NCI-H2227 (cell line): ENCODE results near the gene KIAA0232.
"Not testable (repeated sequence)": the region's sequence is repeated elsewhere in the genome, so short reads cannot be mapped to it uniquely, and the experiment has no call there.

Experiments
- DNase-seq: peaks from one replicate; lab custom pipeline; 2025; ENCODE audit not compliant: unreplicated experiment; lab: John Stamatoyannopoulos, UW

The KIAA0232 gene

DNA sequence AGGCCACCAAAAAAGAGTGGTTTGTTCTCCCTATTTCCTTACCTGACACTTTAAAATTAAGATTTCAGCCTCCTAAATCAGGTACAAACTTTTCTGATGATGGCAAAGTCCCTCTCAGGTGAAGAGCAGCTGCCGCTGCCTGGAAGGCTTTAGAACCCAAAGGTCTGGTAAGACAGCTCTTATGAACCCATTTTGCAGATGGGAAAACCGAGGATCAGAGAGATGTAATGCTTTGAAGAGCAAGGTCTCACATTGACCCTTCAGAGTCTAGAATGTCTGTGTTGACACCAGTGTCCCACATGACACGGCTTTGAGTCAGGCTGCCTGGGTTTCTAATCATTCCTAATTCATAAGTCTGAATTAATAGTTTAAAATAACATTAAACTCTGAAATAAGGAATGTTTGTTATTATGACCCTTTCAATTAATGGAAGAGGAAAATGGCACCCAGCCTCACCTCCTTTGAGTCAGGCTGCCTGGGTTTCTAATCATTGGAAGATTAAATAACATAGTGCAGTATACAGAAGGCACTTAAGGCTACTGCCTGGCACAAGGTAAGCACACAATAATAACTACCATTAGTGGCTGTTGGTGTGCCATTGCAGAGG, 27.9 kb upstream of the KIAA0232 start:
- no peak for DNase-seq

- DNase-seq = no peak
Measured at GRCh38 chr4:6755088-6755753, 27.3 kb upstream of the KIAA0232 start.

DNA sequence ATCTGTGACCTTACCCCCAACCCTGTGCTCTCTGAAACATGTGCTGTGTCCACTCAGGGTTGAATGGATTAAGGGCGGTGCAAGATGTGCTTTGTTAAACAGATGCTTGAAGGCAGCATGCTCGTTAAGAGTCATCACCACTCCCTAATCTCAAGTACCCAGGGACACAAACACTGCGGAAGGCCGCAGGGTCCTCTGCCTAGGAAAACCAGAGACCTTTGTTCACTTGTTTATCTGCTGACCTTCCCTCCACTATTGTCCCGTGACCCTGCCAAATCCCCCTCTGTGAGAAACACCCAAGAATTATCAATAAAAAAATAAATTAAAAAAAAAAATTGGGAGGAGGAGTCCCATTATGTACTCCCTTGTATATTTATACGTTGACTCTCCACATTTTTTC, 26.2 kb upstream of the KIAA0232 start:
- DNase-seq = not testable (repeated sequence)

GRCh38 chr4:6758728-6759127, 23.8 kb upstream of the KIAA0232 start:
- no peak for DNase-seq

DNA sequence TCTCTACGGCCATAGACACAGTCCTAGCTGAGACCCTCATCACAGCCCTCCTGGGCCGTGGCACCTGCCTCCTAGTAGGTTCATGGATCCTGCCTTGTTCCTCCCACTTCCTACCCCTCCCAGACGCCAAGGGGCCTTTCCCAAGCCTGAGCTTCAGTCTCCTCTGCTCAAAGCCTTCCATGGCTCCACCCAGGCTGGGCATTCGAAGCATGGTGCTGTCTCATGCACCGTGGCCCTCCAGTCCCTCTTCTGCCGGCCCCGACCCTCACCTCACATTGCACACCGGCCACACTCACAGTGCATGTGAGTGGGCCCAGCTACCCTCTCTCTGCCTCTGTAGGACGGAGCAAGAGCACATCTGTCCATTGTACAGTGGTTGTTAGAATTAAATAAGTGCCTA, 21.7 kb upstream of the KIAA0232 start:
- no peak for DNase-seq

DNA sequence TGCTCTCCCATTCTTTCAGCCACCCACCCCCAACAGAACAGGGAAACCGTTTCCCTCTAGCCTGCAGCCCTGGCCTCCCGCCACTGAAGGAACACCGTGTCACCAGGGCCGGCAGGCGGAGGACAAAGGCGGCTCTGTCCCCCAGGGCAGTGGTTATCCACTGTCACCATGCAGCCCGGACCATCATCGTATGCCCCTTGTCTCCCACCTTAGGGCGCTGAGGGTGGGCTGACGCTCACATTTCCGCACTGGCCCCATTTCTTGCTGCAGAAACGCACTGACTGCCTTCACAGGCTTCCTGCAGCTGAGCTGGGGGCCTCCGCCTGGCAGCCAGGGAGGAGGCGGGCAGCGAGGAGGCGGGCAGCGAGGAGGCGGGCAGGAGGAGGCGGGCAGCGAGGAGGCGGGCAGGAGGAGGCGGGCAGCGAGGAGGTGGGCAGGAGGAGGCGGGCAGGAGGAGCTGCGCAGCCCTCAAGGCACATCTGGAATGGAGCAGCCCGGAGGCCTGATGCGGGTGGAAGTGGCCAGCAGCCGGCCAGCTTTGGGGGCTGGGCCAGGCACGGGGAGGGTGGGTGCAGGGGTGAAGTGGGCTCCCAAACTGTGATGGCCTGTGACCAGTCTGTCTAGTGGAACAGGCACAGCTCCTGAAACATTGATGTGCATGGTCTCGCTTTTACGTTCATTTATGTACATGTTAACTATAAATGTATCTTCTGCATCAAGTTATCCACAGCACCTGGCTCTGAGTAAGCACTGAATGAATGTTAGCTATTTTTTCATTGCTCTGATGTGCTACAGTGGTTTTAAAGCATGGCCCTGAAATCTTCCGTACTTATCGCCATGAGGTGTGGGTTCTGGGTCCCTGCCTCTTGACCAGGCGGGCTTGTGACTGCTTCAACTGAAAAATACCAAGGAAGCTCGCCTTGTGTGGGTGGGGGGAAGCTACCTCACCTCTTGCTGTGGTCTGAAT, 20.6 kb upstream of the KIAA0232 start:
- peak; percentile 43 for DNase-seq

DNA sequence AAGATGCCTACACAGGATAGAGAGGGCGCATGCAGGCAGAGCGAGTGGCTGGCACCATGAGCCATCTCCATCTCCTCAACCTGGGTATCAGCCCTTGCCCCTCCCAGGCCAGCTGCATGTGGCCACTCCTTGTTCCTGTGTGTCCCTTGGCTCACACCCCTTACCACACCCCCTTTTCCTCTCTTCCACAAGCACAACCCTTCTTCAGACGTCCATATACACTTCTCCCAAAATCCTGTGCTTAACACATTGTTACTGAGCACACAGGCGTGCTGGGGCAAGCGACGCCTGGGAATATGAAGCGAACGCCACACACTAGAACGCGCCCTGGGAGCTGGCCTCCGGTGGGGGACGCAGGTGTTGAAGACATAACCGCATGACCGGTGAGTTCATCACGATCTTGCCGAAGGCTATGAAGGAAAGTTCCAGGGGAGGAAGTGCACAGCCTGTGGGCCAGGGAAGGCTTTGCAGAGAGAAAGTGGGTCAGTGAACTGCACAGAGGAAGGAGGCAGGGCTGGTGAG, 19.1 kb upstream of the KIAA0232 start:
- DNase-seq = no peak

GRCh38 chr4:6764976-6765620, 17.4 kb upstream of the KIAA0232 start:
- no peak for DNase-seq

- DNase-seq = no peak
Measured at GRCh38 chr4:6765703-6766102, 16.8 kb upstream of the KIAA0232 start.

DNA sequence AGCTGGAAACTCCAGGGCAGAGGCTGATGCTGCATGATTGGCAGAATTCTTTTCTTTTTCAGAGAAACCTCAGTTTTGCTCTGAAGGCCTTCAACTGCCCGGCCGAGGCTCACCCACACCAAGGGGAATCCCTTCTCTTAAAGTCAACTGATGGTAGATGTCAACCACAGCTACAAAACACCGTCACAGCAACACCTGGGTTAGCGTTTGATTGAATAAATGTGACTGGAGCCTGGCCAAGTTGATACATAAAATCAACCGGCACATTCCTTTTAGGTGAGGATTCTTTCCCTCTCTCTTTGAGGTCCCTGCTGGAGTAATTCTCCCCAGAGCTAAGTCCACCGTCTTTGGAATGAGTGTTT, 15.2 kb upstream of the KIAA0232 start:
- DNase-seq = no peak

GRCh38 chr4:6767748-6768538, 14.6 kb upstream of the KIAA0232 start:
- no peak for DNase-seq

GRCh38 chr4:6768539-6768905, 14.0 kb upstream of the KIAA0232 start:
- no peak for DNase-seq

GRCh38 chr4:6769233-6769988, 13.1 kb upstream of the KIAA0232 start:
- no peak for DNase-seq

DNA sequence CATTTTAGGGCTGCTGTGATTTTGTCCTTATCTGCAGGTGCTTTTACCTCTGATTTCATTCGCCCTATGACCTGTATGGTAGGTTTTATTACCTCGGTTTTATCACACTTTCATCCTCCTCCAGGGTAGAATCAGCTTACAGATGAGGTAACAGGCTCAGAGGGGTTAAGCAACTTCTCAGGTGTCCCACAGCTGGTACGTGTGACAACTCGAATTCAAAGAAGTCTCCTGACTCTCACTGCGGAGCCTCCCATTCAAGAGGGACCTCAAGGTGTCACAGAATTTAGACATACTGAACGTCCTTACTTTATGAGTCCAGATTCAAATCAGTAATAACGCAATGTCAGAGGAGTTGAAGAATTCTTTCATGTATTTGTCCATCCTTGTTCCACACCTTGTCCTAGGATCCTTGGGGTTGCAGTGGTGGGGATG, 12.5 kb upstream of the KIAA0232 start:
- no peak for DNase-seq

DNA sequence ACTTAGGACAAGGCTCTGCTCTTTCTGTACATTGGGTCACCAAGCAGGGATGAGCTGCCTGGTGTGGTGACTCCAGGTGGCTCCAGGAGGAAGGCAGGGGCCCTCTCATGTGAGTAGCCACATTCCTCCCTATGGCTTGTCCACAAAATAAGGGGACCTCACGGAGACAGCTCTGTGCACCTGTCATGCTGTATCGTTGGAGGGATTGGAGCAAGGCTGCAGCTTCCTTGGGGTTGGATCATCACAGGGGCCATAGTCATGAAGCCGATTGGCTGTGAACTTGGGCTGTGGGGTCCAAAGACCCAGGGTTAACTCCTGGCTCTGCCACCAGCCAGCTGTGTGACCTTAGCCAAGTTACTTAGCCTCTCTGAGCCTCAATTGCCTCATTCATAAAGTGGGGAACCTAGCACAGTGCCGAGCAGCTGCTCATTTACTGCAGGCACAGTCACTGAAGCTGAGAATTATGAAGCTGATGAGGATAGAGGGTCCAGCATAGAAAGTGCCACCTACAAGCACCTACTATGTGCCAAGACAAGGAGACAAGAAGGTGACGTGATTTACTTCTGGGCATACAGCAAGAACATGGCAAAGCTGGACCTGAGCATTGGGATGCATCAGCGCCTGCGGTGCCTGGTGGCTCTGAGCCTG, 11.8 kb upstream of the KIAA0232 start:
- no peak for DNase-seq

GRCh38 chr4:6771229-6771671, 11.3 kb upstream of the KIAA0232 start:
- no peak for DNase-seq

- DNase-seq = peak; percentile 46
Measured at GRCh38 chr4:6772223-6772928, 10.2 kb upstream of the KIAA0232 start.

DNA sequence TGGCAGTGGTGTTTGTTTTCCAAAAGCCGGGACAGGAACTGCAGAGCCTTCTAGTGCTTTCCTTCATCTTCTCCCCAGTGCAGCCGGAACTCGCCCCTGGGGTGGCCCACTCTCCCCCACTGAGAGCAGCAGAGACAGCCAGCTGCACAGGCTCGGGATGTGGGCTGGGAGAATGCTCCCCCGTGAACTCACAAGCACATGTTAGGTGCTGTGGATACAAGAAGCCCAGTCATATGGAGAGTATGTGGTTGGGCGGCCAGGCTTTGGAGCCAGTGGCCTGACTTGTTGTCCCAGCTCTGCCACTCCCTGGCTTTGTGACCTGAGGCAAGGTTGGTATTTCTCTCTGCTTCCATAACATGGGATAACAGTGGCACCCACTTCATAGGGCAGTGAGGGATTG, 9.4 kb upstream of the KIAA0232 start:
- DNase-seq = no peak
